Posterior cingulate gyrus (tissue), 11 donors: ENCODE results near the gene XRCC5.
"Not testable (repeated sequence)": the region's sequence is repeated elsewhere in the genome, so short reads cannot be mapped to it uniquely, and the experiment has no call there.

Experiments
- DNase-seq, 10 donors: peaks; one replicate each; pipeline versions ENCODE4 v3.0.0 to v3.0.0-alpha.2; 2020 to 2021; ENCODE audit warnings: mixed read lengths in 3 of 10
- intact Hi-C: fragments of 100-400 bp; cut with DNase I; formaldehyde crosslinking; loops from one replicate; pipeline ENCODE4 v1.15.1; 2023

The XRCC5 gene

GRCh38 chr2:216183462-216183861 lies 74.3 kb downstream of the XRCC5 start:
- intact Hi-C loops: no loop called here
- DNase-seq: no peak

GRCh38 chr2:216188559-216188850 lies 79.4 kb downstream of the XRCC5 start:
- intact Hi-C loops: no loop called here
- no peak for DNase-seq

DNA sequence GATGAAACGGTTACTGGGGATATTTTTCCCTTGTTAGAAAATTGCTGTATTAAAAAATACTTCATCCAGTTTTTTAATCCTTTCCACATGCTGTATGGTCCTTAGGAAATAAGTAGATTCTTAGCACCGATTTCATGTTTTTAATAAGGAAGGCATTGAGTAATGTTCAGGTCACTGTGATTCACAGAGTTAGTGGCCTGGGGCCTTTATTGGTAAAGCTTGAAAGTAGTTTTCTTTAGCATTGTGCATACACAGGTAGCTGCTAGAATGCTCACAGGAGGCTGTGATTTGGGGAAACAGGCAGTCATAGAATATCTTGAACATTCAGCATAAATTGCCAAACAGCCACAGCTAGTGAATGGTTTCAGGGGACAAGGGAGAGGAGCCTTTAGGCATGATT lies 79.8 kb downstream of the XRCC5 start:
- no peak for DNase-seq
- intact Hi-C loops: no loop called here

- no peak for DNase-seq
- intact Hi-C loops: no loop called here
These were observed 80.3 kb downstream of the XRCC5 start for GRCh38 chr2:216189410-216189809.

DNA sequence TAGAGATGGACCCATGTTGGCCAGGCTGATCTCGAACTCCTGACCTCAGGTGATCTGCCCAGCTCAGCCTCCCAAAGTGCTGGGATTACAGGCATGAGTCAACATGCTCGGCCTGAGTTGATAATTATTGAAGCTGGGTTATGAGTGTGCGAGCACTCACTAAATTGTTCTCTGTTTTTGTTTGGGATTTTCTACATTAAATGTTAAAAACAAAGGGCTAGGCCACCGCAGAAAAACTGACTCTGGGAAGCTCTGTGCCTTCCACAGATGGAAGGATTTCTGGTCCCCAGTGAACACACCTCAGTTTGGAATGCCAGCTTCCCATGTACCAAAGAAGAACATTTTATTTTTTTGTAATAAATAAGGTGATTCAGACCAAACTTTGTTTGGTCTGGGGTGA lies 83.0 kb downstream of the XRCC5 start:
- intact Hi-C loops: no loop called here
- no peak for DNase-seq

- intact Hi-C loops: no loop called here
- DNase-seq: no peak
These were observed 83.8 kb downstream of the XRCC5 start for GRCh38 chr2:216192931-216193330.

GRCh38 chr2:216194013-216194412 lies 84.9 kb downstream of the XRCC5 start:
- intact Hi-C loops: no loop called here

GRCh38 chr2:216194561-216194960 lies 85.4 kb downstream of the XRCC5 start:
- no peak for DNase-seq
- intact Hi-C loops: no loop called here

More at GRCh38 chr2:216194013-216194412, 84.9 kb downstream of the XRCC5 start:
- DNase-seq: no peak

DNA sequence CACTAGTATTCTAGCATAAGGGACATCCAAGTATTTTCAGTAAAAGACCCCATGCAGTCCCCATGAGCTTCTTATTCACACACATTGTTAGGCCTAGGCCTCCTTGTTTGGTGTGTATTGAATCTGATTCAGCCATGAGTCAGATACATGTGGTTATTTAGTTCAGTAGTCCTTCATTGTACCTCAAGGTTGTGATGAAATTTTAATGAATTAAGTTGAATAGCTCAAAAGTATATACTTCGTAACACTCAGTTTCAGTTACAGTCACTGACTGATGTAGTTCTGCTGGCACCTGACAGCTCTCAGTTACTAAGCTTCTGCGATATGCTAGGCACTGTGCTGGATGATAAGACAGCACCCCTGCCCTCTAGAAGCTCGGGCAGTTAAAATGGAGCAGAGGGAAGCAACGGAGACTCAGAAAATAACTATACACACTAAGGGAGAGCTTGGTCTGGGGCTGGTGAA lies 86.4 kb downstream of the XRCC5 start:
- intact Hi-C loops: no loop called here
- DNase-seq: no peak

GRCh38 chr2:216201692-216202306 lies 92.7 kb downstream of the XRCC5 start:
- intact Hi-C loops: no loop called here

GRCh38 chr2:216202626-216203250 lies 93.6 kb downstream of the XRCC5 start:
- no peak for DNase-seq
- intact Hi-C loops: no loop called here

More at GRCh38 chr2:216201692-216202306, 92.7 kb downstream of the XRCC5 start:
- no peak for DNase-seq

DNA sequence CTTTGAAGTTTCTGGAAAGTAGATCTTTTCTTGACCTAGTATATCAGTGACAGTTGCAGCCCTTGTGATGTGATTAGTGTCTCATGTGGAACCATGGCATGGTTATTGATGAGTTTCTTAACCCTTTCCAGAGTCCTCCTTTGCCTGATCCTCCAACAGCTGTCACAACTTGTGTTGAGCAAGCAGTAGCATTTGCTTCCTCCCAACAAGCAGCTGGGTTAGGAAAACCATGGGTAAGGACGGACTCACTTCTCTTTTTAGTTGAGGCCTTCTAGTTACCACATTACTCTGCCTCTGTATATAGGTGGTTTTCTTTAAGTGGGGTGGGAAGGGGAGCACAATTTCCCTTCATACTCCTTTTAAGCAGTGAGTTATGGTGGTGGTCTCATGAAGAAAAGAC lies 96.3 kb downstream of the XRCC5 start:
- intact Hi-C loops: no loop called here
- no peak for DNase-seq

GRCh38 chr2:216206041-216206703 lies 97.0 kb downstream of the XRCC5 start:
- DNase-seq: no peak
- intact Hi-C loops: no loop called here

DNA sequence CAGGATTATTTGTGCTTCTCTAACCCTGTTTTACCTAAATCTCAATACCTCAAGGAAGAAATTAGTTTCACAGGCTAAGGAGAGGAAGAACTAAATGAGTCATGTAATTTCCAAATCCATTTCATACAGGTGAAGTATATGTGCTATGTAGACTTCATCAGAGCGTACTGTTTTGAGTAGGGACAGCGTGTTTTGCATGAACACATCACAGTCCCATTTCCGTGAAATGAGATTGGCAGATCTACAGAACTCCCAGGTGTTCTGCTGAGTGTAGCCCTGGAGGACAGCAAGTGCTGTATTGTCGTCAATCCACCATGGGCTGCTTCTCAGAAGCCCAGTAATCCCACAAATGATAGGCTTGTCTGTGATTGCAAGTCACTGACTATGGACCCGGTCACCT lies 97.7 kb downstream of the XRCC5 start:
- DNase-seq: no peak
- intact Hi-C loops: no loop called here

DNA sequence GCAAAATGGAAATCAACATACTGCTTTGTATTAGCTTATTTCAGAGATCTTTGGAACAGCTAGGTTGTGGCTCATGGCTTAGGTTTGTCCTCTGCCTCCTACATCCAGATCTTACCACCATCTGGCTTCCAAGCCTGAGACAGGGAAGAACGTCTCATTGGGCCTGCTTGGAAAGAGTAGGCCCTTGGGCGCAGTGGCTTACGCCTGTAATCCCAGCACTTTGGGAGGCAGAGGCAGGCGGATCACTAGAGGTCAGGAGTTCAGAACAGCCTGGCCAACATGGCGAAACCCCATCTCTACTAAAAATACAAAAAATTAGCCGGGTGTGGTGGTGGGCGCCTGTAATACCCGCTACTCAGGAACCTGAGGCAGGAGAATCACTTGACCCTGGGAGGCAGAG lies 99.5 kb downstream of the XRCC5 start:
- not testable (repeated sequence) for DNase-seq

DNA sequence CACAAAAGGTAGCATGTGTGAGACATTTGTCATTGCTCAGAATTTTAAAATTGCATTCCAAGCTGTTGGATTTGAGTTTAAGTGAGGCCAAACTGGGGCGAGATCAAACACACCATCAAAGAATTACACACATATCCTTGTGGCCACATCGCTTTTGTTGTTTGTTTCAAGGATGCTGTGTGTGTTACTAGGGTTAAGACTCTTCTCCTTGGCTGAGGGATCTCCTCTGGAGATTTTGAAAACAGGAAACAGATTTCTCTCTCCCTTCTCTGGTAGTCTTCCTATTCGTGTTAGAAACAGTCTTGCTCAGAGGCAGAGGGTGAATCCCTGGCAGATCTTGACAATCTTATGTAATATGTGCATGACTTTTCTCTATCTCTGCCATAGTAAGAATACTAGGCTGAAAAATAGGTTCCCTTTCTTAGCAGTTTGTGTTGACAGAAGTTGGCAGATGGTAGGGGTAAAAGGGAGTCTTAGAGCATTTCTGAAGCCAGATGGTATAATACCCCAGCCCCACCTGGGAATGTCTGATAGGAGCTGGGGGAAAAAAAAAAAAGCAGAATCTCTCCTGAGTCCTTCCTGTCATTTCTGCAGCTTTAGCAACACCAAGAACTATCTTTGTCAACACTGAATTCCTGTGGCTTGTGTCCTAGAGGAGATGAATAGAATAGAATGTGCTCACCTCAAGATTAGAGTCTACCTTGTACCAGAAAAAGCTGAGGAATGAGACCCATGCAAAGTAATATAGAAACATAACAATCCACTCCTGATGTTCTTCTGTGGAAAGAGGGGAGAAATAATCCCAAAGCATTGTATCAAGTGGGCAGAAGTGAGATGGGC lies 101.8 kb downstream of the XRCC5 start:
- intact Hi-C loops: no loop called here
- no peak for DNase-seq

More for the DNA sequence above, 99.5 kb downstream of the XRCC5 start:
- intact Hi-C loops: not testable (repeated sequence)

GRCh38 chr2:216211614-216212145 lies 102.5 kb downstream of the XRCC5 start:
- no peak for DNase-seq
- intact Hi-C loops: no loop called here

- intact Hi-C loops: no loop called here
- DNase-seq: no peak
These were observed 105.6 kb downstream of the XRCC5 start for GRCh38 chr2:216214768-216215167.

DNA sequence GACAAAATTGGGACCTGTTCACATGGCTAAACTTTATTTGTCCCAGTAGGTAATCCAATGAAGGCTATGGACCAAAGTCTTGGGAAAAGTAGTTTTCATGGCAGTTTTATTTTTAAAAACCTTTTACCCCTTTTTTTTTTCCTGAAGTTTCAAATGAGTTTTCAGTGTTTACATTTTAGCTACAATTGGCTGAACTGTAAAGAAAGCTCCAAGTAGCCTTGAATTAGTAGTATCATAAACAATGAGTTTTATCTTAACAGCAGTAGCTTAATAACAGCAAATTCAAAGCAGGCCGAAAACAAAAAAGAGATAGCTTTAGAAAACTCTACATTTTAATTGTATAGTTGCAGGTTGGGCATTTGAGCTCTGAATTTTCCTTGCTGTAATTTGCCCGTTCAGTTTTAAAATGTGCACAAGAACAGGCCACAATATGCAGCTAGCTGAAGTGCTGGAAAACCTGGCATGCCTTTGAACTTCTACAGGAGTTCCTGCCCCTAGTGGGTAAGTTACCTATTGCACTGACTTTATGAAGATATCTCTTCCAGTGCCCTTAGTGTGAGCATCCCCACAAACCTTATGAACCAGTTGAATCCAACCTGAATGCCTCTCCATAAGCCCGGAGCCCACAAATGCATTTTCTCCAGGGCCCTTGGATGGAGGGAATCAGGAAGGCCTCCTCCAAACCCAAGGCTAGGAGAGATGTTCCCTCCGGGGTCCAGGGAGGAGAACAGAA lies 106.7 kb downstream of the XRCC5 start:
- intact Hi-C loops: no loop called here
- DNase-seq: no peak
